ACC112 (cell line): ENCODE measurements around the gene SCT.

Experiments
- H2AFZ ChIP-seq: fragments of 200-600 bp; sonication (generic); one replicate; pipeline ENCODE4 v1.6.0; 2017; ENCODE audit warnings: antibody characterized with exemption, low read length; ENCODE audit not compliant: unreplicated experiment
- H3K27ac ChIP-seq: fragments of 200-600 bp; sonication (generic); 2 replicates; pipeline ENCODE4 v1.5.1; 2014; ENCODE audit warnings: low read depth, mild to moderate bottlenecking, antibody characterized with exemption, low read length, moderate library complexity
- H3K27me3 ChIP-seq: fragments of 200-600 bp; sonication (generic); 2 replicates; pipeline ENCODE4 v1.6.1; 2014; ENCODE audit warnings: mild to moderate bottlenecking, antibody characterized with exemption, low read length, moderate library complexity, mixed read lengths; ENCODE audit not compliant: insufficient read depth
- H3K36me3 ChIP-seq: fragments of 200-600 bp; sonication (generic); 2 replicates; pipeline ENCODE4 v1.6.1; 2016; ENCODE audit warnings: mild to moderate bottlenecking, antibody characterized with exemption, low read length, moderate library complexity, mixed read lengths; ENCODE audit not compliant: insufficient read depth
- H3K4me1 ChIP-seq: fragments of 200-600 bp; sonication (generic); one replicate; pipeline ENCODE4 v1.6.1; 2016; ENCODE audit warnings: low read length, mixed read lengths; ENCODE audit not compliant: insufficient read depth, unreplicated experiment, control insufficient read depth
- H3K4me3 ChIP-seq: fragments of 200-600 bp; sonication (generic); 2 replicates; pipeline ENCODE4 v1.5.1; 2014; ENCODE audit warnings: mild to moderate bottlenecking, low read depth, low read length
- H3K79me2 ChIP-seq: fragments of 200-600 bp; sonication (generic); one replicate; pipeline ENCODE4 v1.6.0; 2016; ENCODE audit warnings: low read length; ENCODE audit not compliant: control insufficient read depth, unreplicated experiment, insufficient read depth

The SCT gene, protein sequence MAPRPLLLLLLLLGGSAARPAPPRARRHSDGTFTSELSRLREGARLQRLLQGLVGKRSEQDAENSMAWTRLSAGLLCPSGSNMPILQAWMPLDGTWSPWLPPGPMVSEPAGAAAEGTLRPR

DNA sequence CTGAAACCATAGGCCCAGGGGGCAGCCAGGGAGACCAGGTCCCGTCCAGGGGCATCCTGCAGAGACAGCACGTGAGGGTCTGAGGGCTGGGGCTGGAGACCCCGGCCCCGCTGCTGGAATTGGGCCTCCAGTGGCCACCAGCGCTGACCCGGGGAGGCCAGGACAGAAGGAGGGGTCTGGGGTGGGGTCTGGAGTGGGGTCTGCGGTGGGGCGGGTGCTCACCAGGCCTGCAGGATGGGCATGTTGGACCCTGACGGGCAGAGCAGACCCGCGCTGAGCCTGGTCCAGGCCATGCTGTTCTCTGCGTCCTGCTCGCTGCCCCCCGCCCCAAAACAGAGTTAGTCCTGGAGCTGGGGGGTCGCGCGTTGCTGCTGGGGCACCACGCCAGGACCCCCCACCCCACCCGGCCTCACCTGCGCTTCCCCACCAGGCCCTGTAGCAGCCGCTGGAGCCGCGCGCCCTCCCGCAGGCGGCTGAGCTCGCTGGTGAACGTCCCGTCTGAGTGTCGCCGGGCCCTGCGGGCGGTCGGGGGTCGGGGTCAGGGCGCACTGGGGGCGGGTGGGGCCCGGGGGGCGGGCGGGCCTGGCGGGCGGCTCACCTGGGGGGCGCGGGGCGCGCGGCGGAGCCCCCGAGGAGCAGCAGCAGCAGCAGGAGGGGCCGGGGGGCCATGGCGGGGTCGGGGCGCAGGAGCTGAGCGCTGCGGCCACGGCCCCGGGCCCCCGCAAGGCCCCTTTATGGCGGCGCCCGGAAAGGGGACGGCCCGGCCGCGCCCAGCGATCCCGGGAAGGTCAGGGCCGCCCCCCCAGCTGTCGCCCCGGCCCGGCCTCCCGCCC, at the start of gene SCT:
Gene SCT (minus strand): TSS at position 707 of the 833 bp plus-strand sequence. CDS start 38 bp downstream, at position 669.
- Histone ChIP-seq H3K27ac (no peak within 1 kb of the TSS), H3K27me3 (no peaks in the 10 kb centered on the region), H3K4me1 (peaks cover 4% of the 10 kb centered on the region), H3K79me2 (no peaks in the 10 kb centered on the region), H3K36me3 (no peaks in the 10 kb centered on the region), H2AFZ (no peak within 1 kb of the TSS), H3K4me3 (no peak within 1 kb of the TSS)

DNA sequence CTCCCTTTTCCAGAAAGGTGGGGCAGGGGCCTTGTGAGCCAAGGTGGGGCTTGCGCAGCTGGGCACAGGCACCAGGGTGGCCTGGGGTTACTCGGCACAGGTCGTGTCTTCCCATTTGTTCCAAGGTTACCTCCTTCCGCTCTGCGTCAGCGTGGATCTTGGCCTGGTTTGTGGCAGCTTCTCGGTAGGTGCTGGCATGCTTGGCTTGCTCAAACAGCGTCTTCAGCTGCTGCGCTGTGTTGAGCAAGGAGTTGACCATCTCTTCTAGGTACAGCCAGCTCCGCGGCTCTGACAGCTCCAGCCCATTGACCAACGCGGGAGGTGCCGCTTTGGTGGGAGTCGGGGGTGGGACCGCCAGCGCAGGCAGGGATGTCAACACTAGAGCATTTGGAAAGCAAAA, 47.4 kb upstream of the SCT start:
- no peak overlapping the region for H2AFZ ChIP-seq
- H3K27ac ChIP-seq: no peak overlapping the region
- H3K79me2 ChIP-seq: no peaks in the 10 kb centered on the region
- no peak overlapping the region for H3K4me3 ChIP-seq
- H3K27me3 ChIP-seq: no peaks in the 10 kb centered on the region
- peaks cover 25% of the 10 kb centered on the region; the same call in 1 of the 2 replicates for H3K36me3 ChIP-seq
- no peaks in the 10 kb centered on the region for H3K4me1 ChIP-seq

DNA sequence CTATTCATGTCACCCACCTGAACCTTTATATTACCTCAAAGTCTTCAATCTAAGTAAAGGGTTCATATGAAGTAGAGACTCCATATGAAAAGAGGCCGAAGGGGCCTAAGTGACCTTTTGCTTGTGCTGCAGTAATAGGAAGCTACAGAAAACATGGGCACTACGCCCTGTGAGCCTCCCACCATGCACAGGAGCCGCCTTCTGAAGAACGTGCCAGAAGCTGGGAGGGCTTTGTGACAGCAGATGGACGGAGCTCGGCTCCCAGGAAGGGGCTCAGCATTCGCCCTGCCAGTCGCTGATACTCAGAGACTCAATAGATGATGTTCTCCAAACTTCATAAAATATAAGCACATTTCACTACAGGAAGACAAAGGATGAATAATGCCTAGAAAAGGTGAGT, 46.9 kb upstream of the SCT start:
- peaks cover 25% of the 10 kb centered on the region; the same call in 1 of the 2 replicates for H3K36me3 ChIP-seq
- H3K4me1 ChIP-seq: no peaks in the 10 kb centered on the region
- no peaks in the 10 kb centered on the region for H3K79me2 ChIP-seq
- no peak overlapping the region for H3K4me3 ChIP-seq
- no peak overlapping the region for H2AFZ ChIP-seq
- H3K27me3 ChIP-seq: no peaks in the 10 kb centered on the region
- no peak overlapping the region for H3K27ac ChIP-seq

DNA sequence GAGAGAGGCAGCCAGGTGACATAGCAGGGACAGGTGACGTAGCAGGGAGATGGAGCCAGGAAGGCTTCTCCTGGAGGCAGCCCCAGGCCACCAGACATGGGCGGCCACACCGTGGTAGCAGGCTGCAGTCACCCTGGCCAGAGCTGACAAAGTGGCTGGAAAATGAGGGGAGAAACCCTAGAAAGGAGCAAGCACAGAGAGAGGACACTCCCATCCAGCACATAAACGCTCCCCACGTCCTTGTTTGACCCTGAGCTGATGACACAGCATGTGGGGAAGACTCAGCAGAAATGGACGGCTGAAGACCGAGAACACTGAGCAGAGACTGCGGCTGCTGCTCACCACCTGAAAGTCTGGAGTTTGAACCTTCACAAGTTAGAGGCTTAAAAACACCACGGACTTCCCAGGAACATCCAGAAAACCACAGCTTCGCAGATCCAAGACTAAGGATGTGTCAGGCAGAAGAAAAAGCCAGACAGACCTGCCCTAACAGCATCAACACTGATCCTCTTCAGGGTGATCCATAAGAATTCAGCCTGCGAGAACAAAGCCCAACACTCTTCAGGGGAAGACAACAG, 38.8 kb upstream of the SCT start:
- Histone ChIP-seq H3K27ac (peak overlapping the region; percentile 19; the same call in 1 of the 2 replicates), H3K36me3 (peaks cover 17% of the 10 kb centered on the region)

DNA sequence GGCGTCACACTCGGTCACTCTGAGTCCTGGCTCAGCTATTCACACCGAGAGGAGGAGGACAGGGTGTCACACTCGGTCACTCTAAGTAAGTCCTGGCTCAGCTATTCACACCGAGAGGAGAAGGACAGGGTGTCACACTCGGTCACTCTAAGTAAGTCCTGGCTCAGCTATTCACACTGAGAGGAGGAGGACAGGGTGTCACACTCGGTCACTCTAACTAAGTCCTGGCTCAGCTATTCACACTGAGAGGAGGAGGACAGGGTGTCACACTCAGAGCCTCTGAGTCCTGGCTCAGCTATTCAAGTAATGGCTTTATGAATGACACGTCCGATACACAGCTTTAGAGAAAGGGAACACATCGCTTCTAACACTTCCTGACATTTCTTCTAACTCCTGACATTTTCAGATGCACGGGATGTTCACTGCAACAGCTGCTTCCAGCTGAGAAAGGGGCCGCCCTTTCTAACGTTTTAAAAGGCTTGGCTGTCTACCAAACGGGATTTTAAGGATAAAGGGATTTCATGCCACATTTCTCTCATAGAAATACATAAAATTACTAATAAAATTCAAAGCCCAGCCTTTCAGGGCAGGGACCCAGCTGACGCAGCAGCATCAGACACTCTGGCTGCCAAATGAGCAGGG, 38.2 kb upstream of the SCT start:
- Histone ChIP-seq H3K79me2 (no peaks in the 10 kb centered on the region), H3K27ac (peak overlapping the region; percentile 19; the same call in 1 of the 2 replicates), H3K27me3 (no peaks in the 10 kb centered on the region), H2AFZ (no peak overlapping the region), H3K36me3 (peaks cover 17% of the 10 kb centered on the region), H3K4me1 (peaks cover 4% of the 10 kb centered on the region), H3K4me3 (no peak overlapping the region)

More for the DNA sequence above, 38.8 kb upstream of the SCT start:
- Histone ChIP-seq H3K27me3 (no peaks in the 10 kb centered on the region), H3K4me1 (peaks cover 4% of the 10 kb centered on the region), H2AFZ (no peak overlapping the region), H3K4me3 (no peak overlapping the region), H3K79me2 (no peaks in the 10 kb centered on the region)

DNA sequence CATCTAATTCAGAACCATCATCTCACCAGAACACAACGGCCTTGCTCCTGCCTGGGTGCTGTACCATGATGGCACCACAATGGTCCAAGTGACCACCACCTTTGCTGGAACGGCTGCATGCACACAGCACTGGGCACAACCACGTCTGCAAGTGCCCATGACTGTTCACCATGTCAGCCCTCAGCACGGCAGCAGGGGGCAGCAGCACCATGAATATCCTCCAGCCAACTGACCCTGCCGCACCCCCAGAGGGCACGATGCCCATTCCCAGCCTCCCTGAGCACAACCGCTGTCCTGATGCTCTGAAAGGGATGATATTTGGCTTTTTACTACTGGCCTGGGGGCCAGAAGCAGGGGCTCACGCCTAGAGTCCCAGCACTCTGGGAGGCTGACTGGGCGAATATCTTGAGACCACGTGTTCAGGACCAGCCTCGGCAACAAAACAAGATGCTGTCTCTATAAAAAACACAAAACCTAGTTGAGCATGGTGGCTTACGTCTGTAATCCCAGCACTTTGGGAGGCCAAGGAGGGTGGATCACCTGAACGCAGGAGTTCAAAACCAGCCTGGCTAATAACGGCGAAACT, 35.8 kb upstream of the SCT start:
- Histone ChIP-seq H3K36me3 (peaks cover 17% of the 10 kb centered on the region), H3K79me2 (no peaks in the 10 kb centered on the region), H3K4me1 (peaks cover 4% of the 10 kb centered on the region), H2AFZ (no peak overlapping the region), H3K4me3 (no peak overlapping the region), H3K27me3 (no peaks in the 10 kb centered on the region), H3K27ac (no peak overlapping the region)

DNA sequence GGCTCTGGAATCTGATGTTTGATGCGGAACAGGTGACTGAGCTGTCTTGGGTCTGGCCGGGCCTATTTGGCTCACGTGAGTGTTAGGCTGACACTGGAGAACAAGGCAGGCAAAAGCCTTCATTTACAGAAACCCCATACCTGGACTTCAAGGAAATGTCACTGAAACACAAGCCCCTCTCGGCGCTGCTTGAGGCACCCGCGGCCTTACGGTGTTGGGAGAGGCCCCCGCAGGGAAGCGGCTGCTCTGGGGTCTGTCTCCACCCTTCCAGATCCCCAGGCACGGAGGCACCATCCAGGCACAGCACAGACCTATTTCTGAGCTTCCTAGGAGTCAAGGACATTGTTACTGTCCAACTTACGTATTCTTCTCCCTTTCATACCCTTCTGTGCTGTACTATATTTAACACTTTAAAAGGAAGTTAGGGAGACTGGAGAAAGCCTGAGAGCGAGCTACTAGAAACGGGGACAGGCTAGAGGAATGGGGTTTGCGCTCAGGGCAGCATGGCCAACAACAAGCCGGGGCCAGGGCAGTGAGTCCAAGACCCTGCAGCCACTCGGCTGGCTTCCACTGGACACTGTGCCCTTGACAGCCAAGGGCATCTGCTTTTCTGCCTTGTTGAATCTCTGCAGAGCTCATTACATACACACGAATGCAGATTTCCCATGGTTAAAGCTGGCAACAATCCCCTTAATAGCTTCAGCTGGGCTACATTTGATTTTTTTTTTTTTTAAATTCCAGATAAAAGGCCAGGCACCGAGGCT, 33.9 kb upstream of the SCT start:
- no peak overlapping the region for H3K4me3 ChIP-seq
- no peak overlapping the region for H2AFZ ChIP-seq
- no peak overlapping the region for H3K27ac ChIP-seq
- H3K36me3 ChIP-seq: peaks cover 14% of the 10 kb centered on the region
- H3K27me3 ChIP-seq: no peaks in the 10 kb centered on the region
- H3K79me2 ChIP-seq: no peaks in the 10 kb centered on the region
- peaks cover under 1% of the 10 kb centered on the region for H3K4me1 ChIP-seq

DNA sequence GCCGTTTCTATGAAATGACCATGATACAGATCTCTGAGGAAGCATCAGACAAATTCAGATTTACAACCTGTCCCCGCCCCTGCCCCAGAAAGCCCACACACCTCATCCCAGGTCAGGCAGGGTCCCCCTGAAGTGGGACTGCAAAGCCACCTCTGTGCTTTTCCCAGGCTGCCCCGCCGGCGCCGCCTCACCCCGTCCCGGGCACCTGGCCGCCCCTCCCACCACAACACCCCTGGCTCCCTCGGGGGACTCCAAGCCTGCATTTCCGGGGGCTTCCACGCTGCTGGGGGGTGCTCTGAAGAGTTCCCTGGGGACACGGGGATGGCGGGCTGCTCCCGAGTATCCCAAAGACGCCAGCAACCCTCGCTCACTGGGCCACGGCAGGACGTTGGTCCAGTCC, 33.3 kb upstream of the SCT start:
- H3K4me1 ChIP-seq: no peaks in the 10 kb centered on the region
- H2AFZ ChIP-seq: no peak overlapping the region
- H3K36me3 ChIP-seq: peaks cover 8% of the 10 kb centered on the region
- H3K4me3 ChIP-seq: no peak overlapping the region
- no peaks in the 10 kb centered on the region for H3K27me3 ChIP-seq
- no peaks in the 10 kb centered on the region for H3K79me2 ChIP-seq
- H3K27ac ChIP-seq: no peak overlapping the region

DNA sequence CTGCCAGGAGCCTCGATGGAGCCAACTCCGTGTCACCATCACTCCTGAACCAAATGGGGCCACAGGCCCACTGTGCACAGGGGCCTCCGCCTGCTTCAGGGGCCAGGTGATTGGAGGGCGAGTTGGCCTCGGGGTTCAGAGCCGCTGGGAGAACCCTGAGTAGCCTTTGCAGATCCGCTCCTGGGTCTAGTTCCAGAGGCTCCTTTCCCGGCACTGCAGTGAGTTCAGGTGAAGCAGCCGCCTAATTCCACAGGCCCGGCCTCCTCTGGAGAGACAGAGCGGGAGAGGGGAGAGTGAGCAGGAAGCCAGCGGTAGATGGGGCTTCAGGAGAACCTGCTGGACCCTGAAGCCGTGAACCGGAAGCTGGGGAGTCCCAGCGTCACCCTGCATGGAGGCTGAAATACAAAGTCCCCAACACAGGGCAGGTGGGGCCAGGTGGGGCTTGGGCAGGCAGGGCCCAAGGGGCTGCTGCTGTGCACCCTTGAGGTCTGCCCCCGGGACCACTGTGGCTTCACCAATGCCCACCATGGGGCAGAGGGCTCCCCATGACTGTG, 32.6 kb upstream of the SCT start:
- H2AFZ ChIP-seq: no peak overlapping the region
- H3K27ac ChIP-seq: no peak overlapping the region
- H3K27me3 ChIP-seq: no peaks in the 10 kb centered on the region
- no peak overlapping the region for H3K4me3 ChIP-seq
- peaks cover 5% of the 10 kb centered on the region; the same call in 1 of the 2 replicates for H3K36me3 ChIP-seq
- no peaks in the 10 kb centered on the region for H3K79me2 ChIP-seq
- H3K4me1 ChIP-seq: no peaks in the 10 kb centered on the region
